HG03196 (cell line): ENCODE data around the gene C5orf24.

Experiments used
- ATAC-seq: cut with Tn5 transposase; IDR thresholded peaks from one replicate; pipeline ENCODE4 v1.9.1; 2021; ENCODE audit not compliant: unreplicated experiment

Gene C5orf24

DNA sequence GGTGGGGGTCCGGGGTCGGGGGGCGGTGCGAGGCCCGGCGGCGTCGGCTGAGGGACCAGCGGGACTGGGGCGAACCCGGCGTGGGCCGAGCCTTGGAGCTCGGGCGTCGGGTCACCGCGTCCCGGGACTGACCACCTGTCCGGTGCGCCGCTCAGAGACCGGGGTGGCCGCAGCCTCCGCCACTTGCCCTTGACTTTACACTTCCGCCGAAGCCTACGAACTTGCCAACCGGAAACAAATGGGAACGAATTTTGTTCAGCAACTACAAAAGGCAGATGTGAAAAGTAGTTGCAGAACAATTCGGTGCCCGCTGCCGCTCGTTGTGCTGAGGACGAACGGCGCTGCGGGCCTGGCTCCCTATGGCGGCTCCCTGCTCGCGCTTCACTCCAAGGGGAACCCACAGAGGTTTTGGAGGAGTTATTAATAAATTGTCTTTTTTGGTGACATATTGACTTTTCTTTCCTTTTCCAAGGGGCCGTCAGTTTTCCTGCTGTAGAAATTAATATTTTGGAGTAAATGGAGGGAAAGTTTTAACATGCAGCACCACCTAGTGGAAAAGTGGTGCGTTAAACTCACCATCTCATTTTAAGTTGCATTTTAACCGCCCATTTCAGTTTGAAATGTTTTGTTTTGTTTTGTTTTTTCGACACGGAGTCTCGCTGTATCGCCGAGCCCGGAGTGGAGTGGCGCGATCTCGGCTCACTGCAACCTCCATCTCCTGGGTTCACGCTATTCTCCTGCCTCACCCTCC is 59.7 kb downstream of the C5orf24 start:
- ATAC-seq: peak; percentile 25

DNA sequence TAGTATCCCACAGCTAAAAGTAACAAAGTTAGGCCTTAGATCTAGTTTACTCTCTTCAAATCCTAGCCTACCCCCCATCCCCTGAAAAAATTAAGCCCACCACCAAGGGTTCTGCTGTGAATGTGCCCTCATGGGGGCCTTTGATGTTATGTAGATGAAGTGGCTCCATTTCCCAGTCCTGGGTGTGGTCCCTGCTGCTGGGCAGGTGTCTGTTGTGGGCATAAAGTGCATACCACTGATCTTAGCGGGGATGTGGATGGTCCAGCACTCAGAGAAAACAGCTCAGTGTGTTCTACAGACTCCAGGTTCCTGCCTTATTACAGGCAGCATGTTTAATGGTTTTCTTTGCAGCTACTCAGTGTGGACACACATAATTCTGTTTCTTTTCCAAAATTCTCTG is 61.0 kb downstream of the C5orf24 start:
- ATAC-seq: no peak
